ENCODE results near the gene ZNF493.

Gene ZNF493

DNA sequence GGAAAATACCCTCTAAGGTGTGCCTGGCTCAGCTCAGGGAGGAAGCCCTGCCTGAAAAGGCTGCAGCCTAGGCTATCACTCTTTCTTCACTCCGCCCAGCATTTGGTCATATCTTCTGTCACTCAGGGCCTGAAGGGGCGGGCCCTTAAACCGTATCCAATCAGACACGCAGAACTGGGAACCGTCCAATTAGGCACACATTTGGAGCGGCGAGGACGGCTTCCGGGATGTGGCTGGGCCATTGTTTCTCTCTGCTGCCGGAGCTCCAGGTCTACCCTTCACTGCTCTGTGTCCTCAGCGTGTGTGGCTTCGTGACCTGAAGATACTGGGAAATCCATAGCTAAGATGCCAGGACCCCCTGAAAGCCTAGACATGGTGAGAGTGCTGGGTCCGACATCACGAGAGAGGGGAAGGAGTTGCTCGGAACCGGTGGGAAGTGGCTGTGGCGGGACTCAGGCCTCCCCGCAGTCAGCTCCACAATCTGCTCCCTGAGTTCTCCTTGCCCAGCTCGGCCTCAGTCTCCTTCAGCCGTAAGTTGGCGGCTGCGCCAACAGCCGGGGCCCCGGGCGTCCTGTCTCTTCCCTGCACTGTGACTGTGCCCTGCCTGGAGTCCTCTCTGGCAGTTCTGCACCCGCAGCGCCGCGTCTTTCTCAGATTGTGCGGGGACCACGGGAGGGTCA lies at the start of gene ZNF493:
ZNF493 (plus strand) TSS at position 241 of the 680 bp plus-strand sequence; CDS start at position 346, 105 bp downstream.
- peak; percentile 94 to 97 for DNase-seq

DNA sequence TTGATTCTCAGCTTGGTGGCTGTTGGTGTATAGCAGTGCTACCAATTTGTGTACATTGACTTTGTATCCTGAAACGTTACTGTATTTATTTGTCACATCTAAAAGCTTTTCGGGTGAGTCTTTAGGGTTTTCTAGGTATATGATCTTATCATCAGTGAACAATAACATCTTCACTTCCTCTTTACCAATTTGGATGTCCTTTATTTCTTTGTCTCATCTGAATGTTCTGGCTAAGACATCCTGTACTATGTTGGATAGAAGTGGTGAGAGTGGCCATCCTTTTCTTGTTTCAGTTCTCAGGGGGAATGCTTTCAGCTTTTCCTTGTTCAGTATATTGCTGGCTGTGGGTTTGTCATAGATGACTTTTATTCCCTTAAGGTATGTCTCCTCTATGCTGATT lies 44.1 kb upstream of the ZNF493 start:
- no peak for DNase-seq

DNA sequence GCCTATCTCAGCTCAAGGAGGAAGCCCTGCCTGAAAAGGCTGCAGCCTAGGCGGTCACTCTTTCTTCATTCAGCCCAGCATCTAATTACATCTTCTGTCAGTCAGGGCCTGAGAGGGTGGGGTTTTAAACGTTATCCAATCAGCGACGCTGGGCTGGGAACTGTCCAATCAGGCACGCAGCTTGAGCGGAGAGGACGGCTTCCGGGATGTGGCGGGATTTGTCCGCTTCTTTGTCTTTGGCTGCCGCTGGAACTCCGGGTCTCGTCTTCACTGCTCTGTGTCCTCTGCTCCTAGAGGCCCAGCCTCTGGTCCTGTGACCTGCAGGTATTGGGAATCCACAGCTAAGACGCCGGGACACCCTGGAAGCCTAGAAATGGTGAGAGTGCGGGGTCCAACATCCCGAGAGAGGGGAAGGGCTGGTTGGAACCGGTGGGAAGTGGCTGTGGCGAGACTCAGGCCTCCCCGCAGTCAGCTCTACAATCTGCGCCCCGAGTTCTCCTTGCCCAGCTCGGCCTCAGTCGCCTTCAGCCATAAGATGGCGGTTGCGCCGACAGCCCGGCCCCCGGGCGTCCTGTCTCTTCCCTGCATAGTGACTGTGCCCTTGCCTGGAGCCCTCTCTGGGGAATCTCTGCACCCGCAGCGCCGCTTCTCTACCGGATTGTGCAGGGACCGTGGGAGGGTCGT lies 38.0 kb upstream of the ZNF493 start, which contains the start of gene ZNF738:
ZNF738 (plus strand) TSS at position 233 of the 684 bp plus-strand sequence; CDS start at position 374, 141 bp downstream.
- DNase-seq = peak; percentile 95 to 97

DNA sequence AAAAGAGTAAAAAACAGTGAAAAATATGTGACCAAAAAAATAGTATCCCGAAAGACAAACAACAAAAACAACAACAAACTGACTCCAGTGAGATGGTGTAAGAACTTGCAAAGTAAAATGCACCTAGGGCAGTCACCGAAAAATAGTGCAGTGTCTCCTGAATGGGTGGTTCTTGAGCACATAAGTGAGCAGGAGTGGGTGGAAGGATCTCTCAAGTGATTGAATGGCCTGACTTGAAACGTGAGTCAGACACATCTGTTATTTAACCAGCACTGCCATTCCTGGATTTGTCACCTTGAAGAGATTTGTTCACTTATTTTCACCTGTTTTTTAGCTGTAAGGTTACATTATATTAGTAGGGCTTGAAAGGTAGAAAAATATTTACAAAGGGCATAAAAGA lies 34.6 kb upstream of the ZNF493 start:
- no peak for DNase-seq

DNA sequence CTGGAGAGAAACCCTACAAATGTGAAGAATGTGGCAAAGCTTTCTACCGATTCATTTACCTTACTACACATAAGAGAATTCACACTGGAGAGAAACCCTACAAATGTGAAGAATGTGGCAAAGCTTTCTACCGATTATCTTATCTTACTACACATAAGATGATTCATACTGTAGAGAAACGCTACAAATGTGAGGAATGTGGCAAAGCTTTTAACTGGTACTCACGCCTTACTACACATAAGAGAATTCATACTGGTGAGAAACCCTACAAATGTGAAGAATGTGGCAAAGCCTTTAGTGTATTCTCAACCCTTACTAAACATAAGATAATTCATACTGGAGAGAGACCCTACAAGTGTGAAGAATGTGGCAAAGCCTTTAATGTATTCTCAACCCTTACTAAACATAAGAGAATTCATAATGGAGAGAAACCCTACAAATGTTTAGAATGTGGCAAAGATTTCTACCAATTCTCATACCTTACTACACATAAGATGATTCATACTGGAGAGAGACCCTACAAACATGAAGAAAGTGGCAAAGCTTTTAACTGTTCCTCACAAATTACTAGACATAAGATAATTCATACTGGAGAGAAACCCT lies 12.9 kb upstream of the ZNF493 start:
- no peak for DNase-seq

DNA sequence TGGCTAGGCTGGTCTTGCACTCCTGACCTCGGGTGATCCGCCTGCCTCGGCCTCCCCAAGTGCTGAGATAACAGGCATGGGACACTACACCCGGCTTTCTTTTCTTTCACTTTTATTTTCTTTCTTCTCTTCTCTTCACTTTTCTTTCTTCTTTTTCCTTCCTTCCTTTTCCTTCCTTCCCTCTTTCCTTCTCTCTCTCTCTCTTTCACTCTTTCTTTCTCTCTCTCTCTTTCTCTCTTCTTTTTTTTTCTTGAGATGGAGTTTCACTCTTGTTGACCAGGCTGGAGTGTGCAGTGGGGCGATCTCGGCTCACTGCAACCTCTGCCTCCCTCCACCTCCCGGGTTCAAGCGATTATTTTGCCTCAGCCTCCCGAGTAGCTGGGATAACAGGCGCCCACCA lies 812 bp upstream of the ZNF493 start:
- DNase-seq = no peak

DNA sequence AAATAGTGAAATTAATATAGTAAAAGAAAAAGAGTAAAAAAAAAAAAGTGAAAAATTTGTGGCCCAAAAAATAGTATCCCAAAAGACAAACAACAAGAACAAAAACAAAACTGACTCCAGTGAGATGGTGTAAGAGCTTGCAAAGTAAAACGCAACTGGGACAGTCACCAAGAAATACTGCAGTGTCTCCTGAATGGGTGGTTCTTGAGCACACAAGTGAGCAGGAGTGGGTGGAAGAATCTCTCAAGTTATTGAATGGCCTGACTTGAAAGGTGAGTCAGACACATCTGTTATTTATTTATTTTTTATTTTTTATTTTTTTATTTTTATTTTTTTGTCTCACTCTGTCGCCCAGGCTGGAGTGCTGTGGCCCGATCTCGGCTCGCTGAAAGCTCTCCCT lies 1.9 kb downstream of the ZNF493 start:
- no peak for DNase-seq

DNA sequence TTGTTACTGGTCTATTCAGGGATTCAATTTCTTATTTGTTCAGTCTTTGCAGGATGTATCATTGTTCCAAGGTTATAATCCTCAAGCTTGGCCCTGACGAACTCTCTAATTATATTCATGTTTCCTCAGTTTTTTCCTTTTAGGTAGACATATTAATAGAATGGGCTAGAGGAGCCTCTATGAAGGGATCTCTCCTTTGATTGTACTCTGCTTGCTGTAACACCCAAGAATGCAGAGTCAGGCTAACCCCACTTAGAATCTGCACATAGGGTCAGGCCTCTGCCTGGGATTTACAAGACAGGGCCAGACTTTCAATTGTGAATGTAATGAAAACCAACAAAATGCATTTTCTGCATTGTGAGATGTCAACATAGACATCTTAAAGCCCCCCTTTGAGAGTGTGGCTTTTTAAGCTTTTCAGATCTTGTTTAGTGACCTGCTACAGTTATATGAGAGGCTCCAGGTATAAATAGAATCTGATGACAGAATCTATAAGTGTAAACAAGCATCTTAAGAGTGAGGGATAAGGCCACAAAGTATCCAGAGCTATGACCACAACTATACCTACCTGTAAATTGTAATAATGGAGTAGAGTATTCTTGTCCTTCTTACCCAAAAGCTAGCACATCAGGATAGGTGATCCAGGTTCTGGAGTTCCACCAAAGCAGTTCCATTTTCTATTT lies 5.5 kb downstream of the ZNF493 start:
- no peak for DNase-seq

DNA sequence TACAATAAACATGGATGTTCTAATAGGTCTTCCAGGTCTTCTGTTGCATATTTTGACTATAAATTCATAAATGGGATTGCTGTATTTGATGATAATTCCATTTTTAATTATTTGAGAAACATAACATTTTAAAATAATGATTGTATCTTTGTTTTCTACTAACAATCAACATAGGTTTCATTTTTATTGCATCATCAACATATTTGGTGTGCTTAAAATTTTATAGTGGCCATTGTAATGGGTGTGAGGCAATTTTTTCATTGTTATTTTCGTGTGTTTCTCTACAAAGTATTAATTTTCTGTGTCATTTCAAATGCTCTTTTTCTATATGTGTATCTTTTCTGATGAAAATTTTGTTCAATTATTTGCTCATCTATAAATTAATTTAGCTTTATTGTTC lies 13.2 kb downstream of the ZNF493 start:
- no peak for DNase-seq

DNA sequence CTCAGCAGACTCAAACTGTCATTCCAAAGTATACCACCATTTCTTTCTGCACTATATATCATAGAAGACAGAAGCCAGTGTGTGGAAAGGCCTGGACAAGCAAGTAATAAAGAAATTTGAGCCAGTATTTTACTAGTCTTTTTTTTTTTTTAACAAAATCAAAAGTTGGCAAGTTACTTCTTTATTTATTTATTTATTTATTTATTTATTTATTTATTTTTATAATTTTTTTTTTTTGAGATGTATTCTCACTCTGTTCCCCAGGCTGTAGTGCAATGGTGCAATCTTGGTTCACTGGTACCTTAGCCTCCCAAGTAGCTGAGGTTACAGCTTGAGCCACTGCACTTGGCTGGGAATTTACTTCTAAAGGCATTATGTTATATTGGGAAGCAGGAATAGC lies 25.3 kb downstream of the ZNF493 start:
- DNase-seq = no peak

DNA sequence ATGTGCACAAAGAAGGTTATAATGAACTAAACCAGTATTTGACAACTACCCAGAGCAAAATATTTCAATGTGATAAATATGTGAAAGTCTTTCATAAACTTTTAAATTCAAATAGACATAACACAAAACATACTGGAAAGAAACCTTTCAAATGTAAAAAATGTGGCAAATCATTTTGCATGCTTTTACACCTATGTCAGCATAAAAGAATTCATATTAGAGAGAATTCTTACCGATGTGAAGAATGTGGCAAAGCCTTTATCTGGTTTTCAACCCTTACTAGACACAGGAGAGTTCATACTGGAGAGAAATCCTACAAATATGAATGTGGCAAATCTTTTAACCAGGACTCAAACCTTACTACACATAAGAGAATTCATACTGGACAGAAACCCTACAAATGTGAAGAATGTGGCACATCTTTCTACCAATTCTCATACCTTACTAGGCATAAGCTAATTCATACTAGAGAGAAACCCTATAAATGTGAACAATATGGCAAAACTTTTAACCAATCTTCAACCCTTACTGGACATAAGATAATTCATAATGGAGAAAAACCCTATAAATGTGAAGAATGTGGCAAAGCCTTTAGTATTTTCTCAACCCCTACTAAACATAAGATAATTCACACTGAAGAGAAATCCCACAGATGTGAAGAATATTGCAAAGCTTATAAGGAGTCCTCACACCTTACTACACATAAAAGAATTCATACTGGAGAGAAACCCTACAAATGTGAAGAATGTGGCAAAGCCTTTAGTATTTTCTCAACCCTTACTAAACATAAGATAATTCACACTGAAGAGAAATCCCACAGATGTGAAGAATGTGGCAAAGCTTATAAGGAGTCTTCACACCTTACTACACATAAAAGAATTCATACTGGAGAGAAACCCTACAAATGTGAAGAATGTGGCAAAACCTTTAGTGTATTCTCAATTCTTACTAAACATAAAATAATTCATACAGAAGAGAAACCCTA lies 26.4 kb downstream of the ZNF493 start:
- no peak for DNase-seq

DNA sequence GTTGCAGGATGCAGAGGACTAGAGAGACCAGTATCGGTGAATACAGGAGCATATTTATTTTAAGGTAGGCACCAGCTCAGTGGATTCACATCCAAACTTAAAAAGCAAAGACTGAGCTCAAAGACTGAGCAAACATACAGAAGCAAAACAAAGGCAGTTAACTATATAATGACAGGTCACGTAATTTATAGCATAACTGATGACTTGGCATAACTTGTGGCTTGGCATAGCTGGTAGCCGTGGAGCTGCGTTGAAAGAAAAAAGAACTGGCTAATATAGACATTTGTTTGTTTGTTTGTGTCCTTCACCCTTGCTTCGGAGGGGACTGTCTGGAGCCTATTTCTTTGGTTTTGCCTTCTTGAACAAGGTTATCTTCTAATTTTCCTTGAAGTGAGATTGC lies 33.7 kb downstream of the ZNF493 start:
- no peak for DNase-seq

DNA sequence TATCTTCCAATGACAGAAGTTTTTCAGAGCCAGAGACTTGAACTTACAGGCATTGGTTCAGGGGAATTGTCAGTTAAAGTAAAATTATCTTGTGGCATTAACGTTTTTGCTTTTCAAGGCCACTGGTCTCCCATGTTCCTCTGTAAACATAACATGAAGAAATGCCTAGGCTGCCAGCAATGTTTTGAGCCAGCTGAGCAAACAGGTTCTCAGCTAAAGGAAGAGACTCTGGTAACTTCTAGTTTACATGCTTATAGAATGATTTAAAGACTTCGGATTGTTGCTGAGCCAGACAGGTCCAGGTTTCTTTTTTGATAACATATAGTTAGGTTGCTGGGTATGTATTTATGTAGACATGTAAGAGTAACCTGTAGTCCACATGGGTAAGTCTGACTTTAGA lies 35.7 kb downstream of the ZNF493 start:
- DNase-seq = no peak

DNA sequence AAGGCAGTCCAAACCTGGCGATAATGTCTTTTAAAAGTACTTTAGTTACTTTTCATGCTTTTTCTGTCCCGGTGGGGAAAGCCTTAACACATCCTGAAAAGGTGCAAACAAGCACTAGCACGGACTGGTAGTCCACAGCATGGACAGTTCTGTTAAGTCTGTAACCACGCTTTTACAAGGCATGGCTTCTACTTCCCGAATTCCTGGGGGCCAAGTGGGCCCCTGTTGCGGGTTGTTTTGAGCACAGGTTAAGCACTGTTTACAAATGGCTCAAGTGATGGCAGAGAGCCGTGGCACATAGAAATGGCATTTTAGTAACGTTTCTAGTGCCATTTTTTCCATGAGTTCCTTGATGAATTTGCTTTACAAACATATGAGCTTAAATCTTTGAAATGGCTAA lies 37.6 kb downstream of the ZNF493 start:
- DNase-seq = no peak

DNA sequence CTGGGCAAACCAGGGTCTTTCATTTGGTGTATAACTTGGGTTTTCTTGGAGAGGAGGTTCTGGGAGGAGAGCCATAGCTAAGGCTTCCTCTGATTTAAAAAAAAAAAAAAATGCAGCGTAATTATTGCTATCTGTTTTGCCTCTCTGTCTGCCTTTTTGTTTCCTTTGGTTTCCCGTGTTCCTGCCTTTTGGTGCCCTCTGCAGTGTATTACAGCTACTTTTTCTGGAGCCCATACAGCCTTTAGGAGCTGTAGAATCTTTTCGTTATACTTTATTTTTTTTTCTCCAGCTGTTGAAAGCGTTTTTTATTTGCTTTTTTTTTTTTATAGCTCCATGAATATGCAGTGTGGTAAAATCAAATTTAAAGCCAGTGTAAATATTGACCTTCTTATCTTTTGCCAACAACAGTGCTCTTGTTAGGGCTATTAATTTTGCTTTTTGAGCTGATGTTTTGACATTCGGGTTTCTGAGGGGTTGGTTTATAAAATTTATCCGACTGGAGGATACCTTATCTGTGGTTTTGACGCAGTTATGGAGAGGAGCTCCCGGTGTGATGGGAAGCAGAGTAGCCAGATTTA lies 38.1 kb downstream of the ZNF493 start:
- no peak for DNase-seq

DNA sequence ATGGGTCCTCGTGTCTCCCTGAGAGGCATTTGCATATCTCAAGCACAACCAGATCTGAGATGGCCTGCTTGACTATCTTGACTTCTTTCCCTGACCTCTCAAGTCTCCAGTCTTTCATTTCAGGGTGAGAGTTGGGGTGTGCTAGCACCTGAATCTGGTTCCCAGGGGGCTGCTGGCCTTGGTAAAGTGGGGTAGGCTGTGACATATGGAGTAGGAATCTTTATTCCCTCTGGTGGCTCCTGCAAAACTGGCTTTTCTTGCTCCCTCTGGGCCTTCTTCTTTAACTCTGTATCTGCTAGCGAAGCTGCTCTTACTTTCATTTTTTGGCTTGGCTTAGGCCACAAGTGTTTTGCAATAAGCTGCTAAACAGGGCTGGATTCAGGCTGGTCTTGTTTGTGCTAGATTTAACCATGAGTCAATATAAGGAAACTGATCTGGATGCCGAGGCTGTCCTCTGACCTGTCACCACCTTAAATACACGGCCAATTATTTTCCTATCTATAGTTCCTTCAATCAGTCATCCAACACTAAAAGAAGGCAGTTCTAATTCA lies 42.3 kb downstream of the ZNF493 start:
- DNase-seq = no peak

DNA sequence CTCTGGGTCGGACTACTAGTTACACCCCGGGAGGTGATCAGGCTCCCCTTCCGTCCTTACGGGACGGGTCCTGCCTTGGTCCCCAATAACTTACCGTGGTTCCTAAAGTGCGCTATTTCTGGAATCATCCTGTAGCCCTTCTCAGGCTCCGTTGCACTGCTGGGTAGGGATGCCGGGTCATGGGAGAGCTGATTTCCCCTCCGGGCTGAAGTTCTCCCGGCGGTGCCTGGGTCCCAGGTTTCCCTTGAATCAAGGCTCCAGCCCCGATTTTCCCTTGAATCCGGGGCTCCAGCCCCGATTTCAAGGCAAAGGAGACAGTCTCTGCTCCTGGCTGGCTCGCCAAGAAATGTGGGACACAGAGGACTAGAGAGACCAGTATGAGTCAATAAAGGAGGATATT lies 43.4 kb downstream of the ZNF493 start:
- no peak for DNase-seq

DNA sequence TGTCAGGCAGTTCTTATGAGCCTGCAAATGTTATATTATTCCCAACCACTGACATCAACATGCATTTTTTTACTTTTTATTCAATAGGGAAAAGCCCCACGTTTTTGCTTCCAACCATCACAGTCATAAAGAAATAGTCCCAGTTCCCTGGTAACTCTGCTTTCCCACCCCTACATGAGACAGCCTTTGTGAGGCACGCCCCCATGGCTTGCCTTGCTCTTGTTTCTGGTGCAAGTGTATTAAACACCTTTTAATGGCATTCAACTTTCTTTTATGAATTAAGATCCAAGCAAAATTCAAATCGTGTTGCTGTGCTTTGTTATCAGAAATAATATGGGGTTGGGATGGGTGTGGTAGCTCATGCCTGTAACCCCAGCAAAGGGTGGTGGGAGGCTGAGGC lies 54.3 kb downstream of the ZNF493 start:
- DNase-seq = no peak

DNA sequence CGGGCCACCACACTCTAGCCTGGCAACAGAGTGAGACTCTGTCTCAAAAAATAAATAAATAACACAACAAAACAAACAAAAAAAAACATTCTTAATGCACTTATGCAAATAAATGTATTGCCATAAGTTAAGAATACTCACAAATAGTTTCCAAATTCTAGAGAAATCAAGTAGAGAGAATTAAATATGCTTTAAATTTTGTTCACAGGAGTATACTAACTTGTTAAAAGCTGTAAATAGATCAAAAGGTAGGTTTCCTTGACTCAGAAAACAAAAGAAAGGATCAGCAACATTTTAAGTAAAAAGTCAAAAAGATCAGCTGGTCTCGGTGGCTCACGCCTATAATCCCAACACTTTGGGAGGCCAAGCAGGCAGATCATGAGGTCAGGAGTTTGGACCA lies 58.0 kb downstream of the ZNF493 start:
- DNase-seq = no peak

DNA sequence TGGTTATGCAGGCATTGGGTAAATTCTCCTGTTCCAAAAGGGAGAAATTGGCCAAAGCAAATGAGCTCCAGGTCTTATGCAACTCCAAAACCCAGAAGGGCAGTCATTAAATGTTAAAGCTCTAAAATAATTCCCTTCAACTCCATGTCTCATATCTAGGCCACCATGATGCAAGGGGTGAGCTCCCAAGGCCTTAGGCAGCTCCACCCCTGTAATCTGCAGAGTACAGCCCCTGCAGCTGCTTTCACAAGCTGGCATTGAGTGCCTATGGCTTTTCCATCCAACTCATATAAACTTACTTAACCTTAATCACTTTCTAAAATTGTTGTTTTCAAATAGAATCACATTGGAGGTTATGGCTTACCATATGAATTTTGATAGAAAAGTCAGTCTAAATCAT lies 63.8 kb downstream of the ZNF493 start:
- no peak for DNase-seq

DNA sequence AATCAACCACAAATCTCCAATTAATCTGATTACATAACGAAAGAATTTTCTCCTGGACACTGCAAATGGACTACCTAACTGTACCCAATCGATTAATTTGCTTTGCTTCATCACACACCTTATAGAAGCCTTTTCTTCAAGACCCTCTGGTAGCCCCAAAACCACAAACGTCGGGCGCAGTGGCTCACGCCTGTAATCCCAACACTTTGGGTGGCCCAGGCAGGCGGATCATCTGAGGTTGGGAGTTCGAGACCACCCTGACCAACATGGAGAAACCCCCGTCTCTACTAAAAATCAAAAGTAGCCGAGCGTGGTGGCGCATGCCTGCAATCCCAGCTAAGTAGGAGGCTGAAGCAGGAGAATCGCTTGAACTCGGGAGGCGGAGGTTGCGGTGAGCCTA lies 65.6 kb downstream of the ZNF493 start:
- DNase-seq = no peak
